Astrocyte (in vitro differentiated cells and primary cell): ENCODE results near the gene ZDHHC14.

Source experiments
- EZH2 ChIP-seq: IDR thresholded peaks from 2 replicates; pipeline ENCODE4 v1.6.1; 2012; ENCODE audit warnings: mild to moderate bottlenecking, low read length, inconsistent platforms; ENCODE audit not compliant: insufficient read depth
- TF ChIP-seq, protein P1 (sequence below): IDR thresholded peaks from 2 replicates; pipeline ENCODE4 v1.5.1; 2011; ENCODE audit warnings: low read depth, mild to moderate bottlenecking, inconsistent platforms, low read length, moderate library complexity; ENCODE audit not compliant: insufficient read depth

DNA sequence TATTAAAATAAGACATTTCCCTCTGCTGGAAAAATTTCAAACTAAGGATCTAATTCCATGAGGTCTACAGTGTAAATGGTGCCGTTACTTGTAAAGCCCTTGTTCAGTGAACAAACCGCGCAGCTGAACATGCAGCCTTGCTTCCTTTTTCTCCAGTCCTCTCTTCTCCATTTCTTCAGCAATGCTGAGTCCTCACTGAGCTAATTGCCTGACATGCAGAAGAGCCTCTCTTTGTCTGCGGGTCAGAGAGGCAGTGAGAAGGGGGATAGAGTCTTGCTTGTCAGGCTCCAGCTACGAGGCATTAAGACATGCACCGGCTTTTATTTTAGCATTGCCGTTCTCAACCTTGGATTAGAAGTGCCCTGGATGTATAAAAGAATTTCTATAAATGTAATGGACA lies 25.7 kb downstream of the ZDHHC14 start:
- TF ChIP-seq, protein P1, sequence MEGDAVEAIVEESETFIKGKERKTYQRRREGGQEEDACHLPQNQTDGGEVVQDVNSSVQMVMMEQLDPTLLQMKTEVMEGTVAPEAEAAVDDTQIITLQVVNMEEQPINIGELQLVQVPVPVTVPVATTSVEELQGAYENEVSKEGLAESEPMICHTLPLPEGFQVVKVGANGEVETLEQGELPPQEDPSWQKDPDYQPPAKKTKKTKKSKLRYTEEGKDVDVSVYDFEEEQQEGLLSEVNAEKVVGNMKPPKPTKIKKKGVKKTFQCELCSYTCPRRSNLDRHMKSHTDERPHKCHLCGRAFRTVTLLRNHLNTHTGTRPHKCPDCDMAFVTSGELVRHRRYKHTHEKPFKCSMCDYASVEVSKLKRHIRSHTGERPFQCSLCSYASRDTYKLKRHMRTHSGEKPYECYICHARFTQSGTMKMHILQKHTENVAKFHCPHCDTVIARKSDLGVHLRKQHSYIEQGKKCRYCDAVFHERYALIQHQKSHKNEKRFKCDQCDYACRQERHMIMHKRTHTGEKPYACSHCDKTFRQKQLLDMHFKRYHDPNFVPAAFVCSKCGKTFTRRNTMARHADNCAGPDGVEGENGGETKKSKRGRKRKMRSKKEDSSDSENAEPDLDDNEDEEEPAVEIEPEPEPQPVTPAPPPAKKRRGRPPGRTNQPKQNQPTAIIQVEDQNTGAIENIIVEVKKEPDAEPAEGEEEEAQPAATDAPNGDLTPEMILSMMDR, result no peak
- no peak for TF ChIP-seq EZH2
